CD4-positive, alpha-beta T cell treated with Interleukin-2 at 100 ng/mL for 4 hours (primary cell): ENCODE results near the gene CUZD1.
"Not testable (repeated sequence)": the region's sequence is repeated elsewhere in the genome, so short reads cannot be mapped to it uniquely, and the experiment has no call there.

Experiments
- DNase-seq: peaks from one replicate; pipeline ENCODE4 v3.0.0-alpha.2; 2020; ENCODE audit warnings: low spot score

CUZD1 gene

GRCh38 chr10:122845783-122846332, at the start of gene CUZD1:
Gene CUZD1, minus strand, starts transcription at chr10:122845857. Its CDS starts 14 bp downstream, at chr10:122845843.
- DNase-seq: no peak

GRCh38 chr10:122894261-122894944, 48.7 kb upstream of the CUZD1 start:
- no peak for DNase-seq

- DNase-seq: no peak
Measured at GRCh38 chr10:122884166-122884565, 38.5 kb upstream of the CUZD1 start.

- DNase-seq: no peak
Measured at GRCh38 chr10:122882766-122883165, 37.1 kb upstream of the CUZD1 start.

- peak; percentile 98 for DNase-seq
Measured at GRCh38 chr10:122879339-122880273, 33.9 kb upstream of the CUZD1 start, which contains the start of gene FAM24B. Gene FAM24B, minus strand, starts transcription at chr10:122879581. Its CDS starts 29,066 bp downstream, at chr10:122850515.

GRCh38 chr10:122878799-122879338, 33.2 kb upstream of the CUZD1 start:
- peak; percentile 25 for DNase-seq

GRCh38 chr10:122877264-122877663, 31.6 kb upstream of the CUZD1 start:
- DNase-seq: no peak

GRCh38 chr10:122876467-122876855, 30.8 kb upstream of the CUZD1 start:
- no peak for DNase-seq

- DNase-seq: no peak
Measured at GRCh38 chr10:122875843-122876466, 30.3 kb upstream of the CUZD1 start.

GRCh38 chr10:122871947-122872346, 26.3 kb upstream of the CUZD1 start:
- not testable (repeated sequence) for DNase-seq

GRCh38 chr10:122868768-122869167, 23.1 kb upstream of the CUZD1 start:
- not testable (repeated sequence) for DNase-seq

- DNase-seq: not testable (repeated sequence)
Measured at GRCh38 chr10:122866757-122867482, 21.3 kb upstream of the CUZD1 start.

GRCh38 chr10:122864901-122865300, 19.2 kb upstream of the CUZD1 start:
- DNase-seq: no peak

- no peak for DNase-seq
Measured at GRCh38 chr10:122864194-122864592, 18.5 kb upstream of the CUZD1 start.

- no peak for DNase-seq
Measured at GRCh38 chr10:122863216-122864193, 17.8 kb upstream of the CUZD1 start.

- DNase-seq: no peak
Measured at GRCh38 chr10:122861711-122862161, 16.1 kb upstream of the CUZD1 start.

GRCh38 chr10:122859527-122859926, 13.9 kb upstream of the CUZD1 start:
- DNase-seq: no peak

- not testable (repeated sequence) for DNase-seq
Measured at GRCh38 chr10:122858042-122858441, 12.4 kb upstream of the CUZD1 start.

- DNase-seq: no peak
Measured at GRCh38 chr10:122856902-122857301, 11.2 kb upstream of the CUZD1 start.

- no peak for DNase-seq
Measured at GRCh38 chr10:122855745-122856144, 10.1 kb upstream of the CUZD1 start.
